Sigmoid colon (tissue), 4 donors: ENCODE data around the gene COBL.

Experiments used
- CTCF ChIP-seq, 4 experiments: fragments of 450-650 bp in 3 of 4; fragments of 200-600 bp in 1 of 4; IDR thresholded peaks; one replicate each; pipeline ENCODE4 v1.5.1; 2016 to 2019; ENCODE audit warnings: antibody characterized with exemption in 4 of 4, mild to moderate bottlenecking in 3 of 4, moderate library complexity in 2 of 4
- EP300 ChIP-seq, 4 donors: sonication (generic); formaldehyde crosslinking; IDR thresholded peaks; one replicate each; pipeline ENCODE4 v1.6.1; 2017; ENCODE audit warnings: antibody characterized with exemption in 4 of 4
- POLR2A ChIP-seq, 2 donors: fragments of 450-650 bp; IDR thresholded peaks; one replicate each; pipeline ENCODE4 v1.6.1; 2016; ENCODE audit warnings: antibody characterized with exemption in 2 of 2, mild to moderate bottlenecking in 2 of 2, moderate library complexity in 2 of 2
- POLR2AphosphoS5 ChIP-seq, 4 donors: sonication (generic); formaldehyde crosslinking; IDR thresholded peaks; one replicate each; pipeline ENCODE4 v1.6.1; 2017; ENCODE audit warnings: antibody characterized with exemption in 4 of 4

GRCh38 chr7:51141451-51142003 is 175.1 kb downstream of the COBL start:
- TF ChIP-seq POLR2A (IDR thresholded peaks at IDR 0.05) (no peak), EP300 (IDR thresholded peaks at IDR 0.05) (no peak), CTCF (IDR thresholded peaks at IDR 0.05) (peak; percentile 6 to 43 (median 28)), POLR2AphosphoS5 (IDR thresholded peaks at IDR 0.05) (no peak)
